Measurements from ENCODE around the gene COLEC12. TPM values are rescaled to one million over a fixed set of nuclear protein-coding genes. Genes with fewer than 3 reads are reported as not detected.

COLEC12 gene
- total RNA-seq, 1 donor from 2014 or later: not detected

DNA sequence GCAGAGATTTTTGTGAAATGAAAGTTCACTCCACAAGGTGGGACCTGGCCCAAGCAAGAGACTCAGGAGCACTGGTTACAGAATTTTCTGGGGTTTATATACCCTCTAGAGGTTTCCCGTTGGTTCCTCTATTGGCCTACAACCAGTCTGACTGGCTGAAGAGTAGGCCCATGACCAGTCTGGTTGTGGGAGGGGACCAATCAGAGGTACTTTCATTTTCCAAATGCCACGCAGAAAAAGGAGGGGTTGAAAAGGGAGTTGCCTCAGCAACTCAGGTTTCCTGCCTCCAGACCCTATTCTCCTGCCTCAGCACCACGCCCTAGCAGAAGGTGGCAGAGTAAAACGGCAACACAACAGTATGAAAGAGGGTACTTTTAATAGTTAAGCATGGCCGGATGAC, 98.4 kb downstream of the COLEC12 start:
- no peaks in the 10 kb centered on the region for H3K36me3 Mint-ChIP-seq (ENCODE audit: low read depth)
- intact Hi-C loops (cut with micrococcal nuclease): no loop called here
- no peak overlapping the region for H3K4me3 Mint-ChIP-seq
- H3K4me1 Mint-ChIP-seq (ENCODE audit: low read depth): no peaks in the 10 kb centered on the region
- H3K9me3 Mint-ChIP-seq: peaks cover 7% of the 10 kb centered on the region
- no peak for DNase-seq (ENCODE audit: low spot score)
- peaks cover 12% of the 10 kb centered on the region for H3K27me3 Mint-ChIP-seq (ENCODE audit: insufficient read depth)
- H3K27ac Mint-ChIP-seq: no peak overlapping the region

DNA sequence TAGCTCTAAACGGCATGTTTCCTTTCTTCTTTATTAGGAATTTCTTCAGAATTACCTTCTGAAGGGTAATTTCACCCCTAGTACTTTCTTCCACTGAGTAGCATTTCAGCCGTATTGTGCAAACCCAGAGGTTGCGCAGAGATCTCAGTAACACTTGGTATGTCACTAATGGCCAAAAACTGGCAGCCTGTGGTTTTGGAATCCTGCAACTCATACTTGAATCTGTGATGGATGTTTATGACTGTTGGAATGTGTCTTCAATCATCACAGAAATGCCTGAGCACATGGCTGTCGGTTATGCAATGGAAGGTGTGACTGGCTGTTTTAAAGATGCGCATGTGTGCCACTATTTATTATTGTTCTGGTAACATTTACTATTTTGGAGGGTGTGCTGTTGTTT, 100.0 kb downstream of the COLEC12 start:
- intact Hi-C loops (cut with micrococcal nuclease): no loop called here
- Mint-ChIP-seq H3K27me3 (ENCODE audit: insufficient read depth) (peaks cover 19% of the 10 kb centered on the region), H3K9me3 (peaks cover 6% of the 10 kb centered on the region), H3K27ac (no peak overlapping the region), H3K4me1 (ENCODE audit: low read depth) (no peaks in the 10 kb centered on the region), H3K36me3 (ENCODE audit: low read depth) (no peaks in the 10 kb centered on the region), H3K4me3 (no peak overlapping the region)
- no peak for DNase-seq (ENCODE audit: low spot score)

DNA sequence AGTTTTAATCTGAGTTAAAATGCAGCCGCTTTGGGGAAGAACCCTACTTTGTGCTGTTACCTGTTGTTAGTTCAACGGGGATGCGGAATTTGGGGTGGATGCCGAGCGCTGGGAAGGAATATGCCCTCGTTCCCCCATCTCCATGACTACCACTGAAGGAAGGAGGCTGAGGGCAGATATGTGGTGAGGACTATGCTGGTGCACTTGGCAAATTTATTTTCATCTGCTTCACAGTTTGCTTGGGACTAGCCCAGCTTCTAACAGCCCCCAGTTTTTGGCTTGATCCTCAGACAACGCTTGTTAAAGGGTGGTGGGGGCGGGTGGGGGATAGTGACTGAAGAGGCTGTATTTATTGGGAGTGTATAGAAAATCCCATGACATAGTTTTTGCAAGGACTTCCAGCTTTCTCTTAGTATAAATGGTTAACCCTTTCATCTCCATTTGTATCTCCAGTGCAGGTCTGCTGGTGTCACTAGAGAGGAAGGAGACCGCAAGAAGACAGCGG, 100.8 kb downstream of the COLEC12 start:
- H3K27me3 Mint-ChIP-seq (ENCODE audit: insufficient read depth): peaks cover 17% of the 10 kb centered on the region
- H3K9me3 Mint-ChIP-seq: no peaks in the 10 kb centered on the region
- intact Hi-C loops (cut with micrococcal nuclease): no loop called here
- no peak overlapping the region for H3K27ac Mint-ChIP-seq
- H3K4me1 Mint-ChIP-seq (ENCODE audit: low read depth): no peaks in the 10 kb centered on the region
- H3K4me3 Mint-ChIP-seq: no peak overlapping the region
- no peaks in the 10 kb centered on the region for H3K36me3 Mint-ChIP-seq (ENCODE audit: low read depth)
- DNase-seq (ENCODE audit: low spot score): no peak

- Mint-ChIP-seq H3K27ac (no peak overlapping the region), H3K36me3 (ENCODE audit: low read depth) (no peaks in the 10 kb centered on the region), H3K4me1 (ENCODE audit: low read depth) (no peaks in the 10 kb centered on the region), H3K4me3 (no peak overlapping the region), H3K9me3 (no peaks in the 10 kb centered on the region), H3K27me3 (ENCODE audit: insufficient read depth) (peaks cover 16% of the 10 kb centered on the region)
- intact Hi-C loops (cut with micrococcal nuclease): no loop called here
- DNase-seq (ENCODE audit: low spot score): no peak
Observed at GRCh38 chr18:398935-399630, 101.4 kb downstream of the COLEC12 start.

- no peaks in the 10 kb centered on the region for H3K36me3 Mint-ChIP-seq (ENCODE audit: low read depth)
- no peak overlapping the region for H3K27ac Mint-ChIP-seq
- H3K4me3 Mint-ChIP-seq: no peak overlapping the region
- intact Hi-C loops (cut with micrococcal nuclease): no loop called here
- H3K9me3 Mint-ChIP-seq: no peaks in the 10 kb centered on the region
- H3K27me3 Mint-ChIP-seq (ENCODE audit: insufficient read depth): peaks cover 21% of the 10 kb centered on the region
- no peaks in the 10 kb centered on the region for H3K4me1 Mint-ChIP-seq (ENCODE audit: low read depth)
- no peak for DNase-seq (ENCODE audit: low spot score)
Observed at GRCh38 chr18:396556-396955, 103.9 kb downstream of the COLEC12 start.

- Mint-ChIP-seq H3K4me1 (ENCODE audit: low read depth) (no peaks in the 10 kb centered on the region), H3K36me3 (ENCODE audit: low read depth) (no peaks in the 10 kb centered on the region), H3K27me3 (ENCODE audit: insufficient read depth) (peaks cover 24% of the 10 kb centered on the region), H3K27ac (no peak overlapping the region), H3K9me3 (no peaks in the 10 kb centered on the region), H3K4me3 (no peak overlapping the region)
- intact Hi-C loops (cut with micrococcal nuclease): no loop called here
- no peak for DNase-seq (ENCODE audit: low spot score)
Observed at GRCh38 chr18:396251-396555, 104.3 kb downstream of the COLEC12 start.

DNA sequence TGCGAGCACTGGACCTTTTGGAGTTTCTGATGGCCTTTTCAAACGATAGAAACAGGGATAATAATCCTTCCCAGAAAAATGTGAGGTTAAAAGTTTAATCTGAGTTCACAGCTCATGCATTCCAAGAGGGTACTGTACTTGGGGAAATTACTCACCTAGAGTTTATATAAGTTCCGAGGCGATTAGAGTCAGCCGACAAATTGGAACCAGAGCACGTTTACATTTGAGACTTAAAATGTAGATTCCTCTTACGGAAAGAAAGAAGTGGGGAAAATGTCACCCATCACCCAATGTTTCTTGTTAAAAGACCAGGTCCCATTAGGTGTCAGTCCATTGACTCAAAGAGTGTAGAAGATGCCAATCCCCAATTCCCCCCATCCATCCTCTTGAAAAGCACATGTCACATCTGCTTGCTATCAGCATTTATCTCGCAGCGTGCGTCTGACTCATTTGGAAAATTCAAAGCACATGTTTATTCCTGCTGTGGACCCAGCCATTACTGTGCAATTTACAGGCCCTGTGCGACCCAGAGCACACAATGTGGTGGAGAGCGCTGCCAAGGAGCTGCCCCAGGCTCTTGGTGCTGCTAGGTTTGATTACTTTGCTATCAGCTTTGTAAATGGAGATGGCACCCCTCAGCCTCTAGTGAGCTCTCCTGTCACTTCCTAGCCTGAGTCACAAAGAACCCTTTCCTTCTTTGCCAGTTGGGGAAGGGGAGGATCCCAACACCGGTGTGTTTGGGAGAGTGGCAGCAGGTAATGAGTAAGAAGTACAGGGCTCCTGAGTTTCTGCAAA, 104.8 kb downstream of the COLEC12 start:
- no peaks in the 10 kb centered on the region for H3K4me1 Mint-ChIP-seq (ENCODE audit: low read depth)
- H3K4me3 Mint-ChIP-seq: no peak overlapping the region
- H3K36me3 Mint-ChIP-seq (ENCODE audit: low read depth): no peaks in the 10 kb centered on the region
- DNase-seq (ENCODE audit: low spot score): no peak
- no peaks in the 10 kb centered on the region for H3K9me3 Mint-ChIP-seq
- intact Hi-C loops (cut with micrococcal nuclease): no loop called here
- H3K27ac Mint-ChIP-seq: no peak overlapping the region
- peaks cover 24% of the 10 kb centered on the region for H3K27me3 Mint-ChIP-seq (ENCODE audit: insufficient read depth)

DNA sequence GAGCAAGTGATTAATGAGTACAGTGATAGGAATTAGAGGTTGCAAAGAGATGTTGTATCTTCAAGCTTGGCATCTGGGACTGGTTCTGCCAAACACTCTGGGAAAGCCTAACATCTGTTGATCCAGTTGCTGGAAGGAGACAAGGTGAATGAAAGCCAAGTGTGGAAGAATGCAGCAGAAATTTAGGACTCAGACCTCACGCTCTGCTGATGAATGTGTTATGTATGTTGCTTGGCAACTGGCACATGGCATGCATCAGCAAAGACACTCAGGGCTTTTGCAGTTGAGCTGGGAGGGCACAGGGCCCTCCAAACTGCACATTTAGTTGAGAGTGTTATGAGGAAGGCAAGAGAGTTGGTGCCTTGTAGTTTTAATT, 105.5 kb downstream of the COLEC12 start:
- intact Hi-C loops (cut with micrococcal nuclease): no loop called here
- Mint-ChIP-seq H3K36me3 (ENCODE audit: low read depth) (no peaks in the 10 kb centered on the region), H3K4me1 (ENCODE audit: low read depth) (no peaks in the 10 kb centered on the region), H3K9me3 (no peaks in the 10 kb centered on the region), H3K4me3 (no peak overlapping the region), H3K27me3 (ENCODE audit: insufficient read depth) (peaks cover 24% of the 10 kb centered on the region), H3K27ac (no peak overlapping the region)
- DNase-seq (ENCODE audit: low spot score): no peak

DNA sequence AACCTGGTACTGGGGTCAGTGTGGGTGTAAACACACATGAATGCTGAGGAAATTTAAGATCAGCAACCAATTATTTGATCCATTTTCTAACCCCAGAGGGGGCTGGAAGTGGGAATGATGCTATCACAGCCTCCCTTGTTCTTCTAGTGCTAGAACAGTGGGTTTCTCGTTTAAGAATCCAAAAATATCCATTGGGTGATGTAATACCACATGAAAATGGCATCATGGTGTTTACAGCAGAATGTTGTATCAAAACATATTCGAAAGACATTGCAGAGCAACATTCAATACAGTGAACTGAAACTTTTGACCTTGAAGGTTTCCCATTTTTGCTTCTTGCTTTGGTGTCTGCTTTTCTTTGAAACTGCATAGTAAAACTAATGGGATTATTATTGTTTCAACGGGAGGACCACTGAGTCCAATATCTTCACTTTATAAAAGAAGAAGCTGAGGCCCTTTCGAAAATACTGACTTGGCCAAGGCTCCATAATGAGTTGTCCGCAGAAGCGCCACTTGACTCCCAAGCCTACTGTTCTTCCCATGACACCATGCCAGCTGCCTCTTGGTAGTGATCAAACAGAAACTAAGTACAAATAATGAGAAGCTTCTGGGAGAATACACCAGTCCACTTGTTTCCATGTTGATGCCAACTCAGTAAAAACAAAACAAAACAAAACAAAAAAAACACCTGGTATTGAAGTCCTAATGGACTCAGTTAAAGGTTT, 106.1 kb downstream of the COLEC12 start:
- intact Hi-C loops (cut with micrococcal nuclease): no loop called here
- Mint-ChIP-seq H3K9me3 (no peaks in the 10 kb centered on the region), H3K4me3 (no peak overlapping the region), H3K36me3 (ENCODE audit: low read depth) (no peaks in the 10 kb centered on the region), H3K4me1 (ENCODE audit: low read depth) (peaks cover 4% of the 10 kb centered on the region), H3K27ac (no peak overlapping the region), H3K27me3 (ENCODE audit: insufficient read depth) (peaks cover 24% of the 10 kb centered on the region)
- no peak for DNase-seq (ENCODE audit: low spot score)

DNA sequence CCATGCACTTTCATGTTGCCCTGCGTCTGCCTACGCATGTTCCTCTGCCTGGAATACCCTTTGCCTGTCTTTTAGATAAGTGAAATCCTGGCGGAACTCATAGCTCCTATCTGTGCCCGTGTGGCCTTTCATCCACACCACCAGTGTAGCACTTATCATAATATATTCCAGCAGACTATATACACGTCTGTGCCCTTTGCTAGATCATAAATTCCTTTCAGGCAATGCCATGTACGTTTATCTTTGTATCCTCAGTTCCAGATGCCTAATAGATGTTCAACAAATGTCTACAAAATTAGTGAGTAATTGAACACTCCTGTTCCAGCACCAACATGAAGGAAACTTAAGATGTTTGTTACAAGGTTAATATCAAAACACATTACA, 106.9 kb downstream of the COLEC12 start:
- Mint-ChIP-seq H3K27me3 (ENCODE audit: insufficient read depth) (peaks cover 22% of the 10 kb centered on the region), H3K27ac (no peak overlapping the region), H3K9me3 (no peaks in the 10 kb centered on the region), H3K36me3 (ENCODE audit: low read depth) (no peaks in the 10 kb centered on the region), H3K4me1 (ENCODE audit: low read depth) (peaks cover 5% of the 10 kb centered on the region), H3K4me3 (no peak overlapping the region)
- intact Hi-C loops (cut with micrococcal nuclease): no loop called here
- DNase-seq (ENCODE audit: low spot score): no peak

- Mint-ChIP-seq H3K27me3 (ENCODE audit: insufficient read depth) (peaks cover 22% of the 10 kb centered on the region), H3K9me3 (no peaks in the 10 kb centered on the region), H3K27ac (no peak overlapping the region), H3K4me3 (no peak overlapping the region), H3K36me3 (ENCODE audit: low read depth) (no peaks in the 10 kb centered on the region), H3K4me1 (ENCODE audit: low read depth) (peaks cover 5% of the 10 kb centered on the region)
- intact Hi-C loops (cut with micrococcal nuclease): no loop called here
- no peak for DNase-seq (ENCODE audit: low spot score)
Observed at GRCh38 chr18:392928-393573, 107.5 kb downstream of the COLEC12 start.

DNA sequence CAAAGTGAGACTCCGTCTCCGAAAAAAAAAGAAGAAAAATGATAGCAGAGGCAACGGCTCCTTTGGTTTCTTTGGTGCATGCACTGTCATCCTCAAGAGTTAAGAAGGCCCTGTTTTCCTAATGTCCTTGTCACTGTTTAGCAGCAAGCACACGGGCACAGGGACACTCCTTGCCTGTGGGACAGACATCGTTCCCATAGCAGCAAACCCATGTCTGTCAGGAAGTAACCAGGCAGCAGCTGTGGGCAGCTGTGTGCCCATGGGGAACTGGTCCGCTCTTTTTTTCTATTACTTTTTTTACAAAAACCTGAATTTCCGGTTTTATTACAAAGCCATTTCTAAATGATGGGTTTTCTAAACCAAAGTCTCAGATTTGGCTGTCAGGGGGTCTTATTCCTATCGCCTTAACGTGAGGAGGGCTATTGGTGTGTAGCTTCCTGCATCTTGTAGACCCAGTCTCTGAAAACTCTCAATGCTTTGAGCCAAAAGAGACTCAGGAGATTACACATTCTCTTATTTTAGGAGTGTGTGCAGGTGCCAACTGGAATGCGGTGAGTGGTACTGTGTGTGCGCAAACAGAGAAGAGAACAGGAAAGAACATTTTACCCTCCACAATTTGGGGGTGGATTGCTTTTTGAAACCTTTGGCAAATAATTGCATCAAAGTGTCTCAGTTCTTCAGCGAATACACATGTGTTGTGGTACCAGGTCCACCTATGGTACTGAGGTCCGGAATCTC, 109.6 kb downstream of the COLEC12 start:
- intact Hi-C loops (cut with micrococcal nuclease): no loop called here
- no peak for DNase-seq (ENCODE audit: low spot score)
- Mint-ChIP-seq H3K4me3 (no peak overlapping the region), H3K4me1 (ENCODE audit: low read depth) (peaks cover 5% of the 10 kb centered on the region), H3K27ac (no peak overlapping the region), H3K36me3 (ENCODE audit: low read depth) (no peaks in the 10 kb centered on the region), H3K9me3 (no peaks in the 10 kb centered on the region), H3K27me3 (ENCODE audit: insufficient read depth) (peaks cover 16% of the 10 kb centered on the region)
